Lung (tissue), 16 donors: Measurements from ENCODE around the gene DSP. TPM values are rescaled to one million over a fixed set of nuclear protein-coding genes. Genes with fewer than 3 reads are reported as not detected.
A peak's percentile ranks its signal among the peaks of the same experiment; 100 is the strongest.

Source experiments
- ATAC-seq: fragments of 200-7000 bp; cut with Tn5 transposase; one replicate; pipeline ENCODE4 v1.9.1; 2020; ENCODE audit warnings: moderate number of reproducible peaks; ENCODE audit not compliant: insufficient read depth, low FRiP score
- DNase-seq, 3 donors: peaks; one replicate each; pipeline ENCODE4 v3.0.0-alpha.2; 2013 to 2017
- H3K27ac ChIP-seq, 2 donors: one replicate each; pipeline ENCODE4 v1.5.1; 2013; ENCODE audit warnings: mild to moderate bottlenecking in 2 of 2, moderate library complexity in 2 of 2, control low read depth in 1 of 2, inconsistent platforms in 1 of 2, low read depth in 1 of 2, low read length in 1 of 2
- H3K27me3 ChIP-seq, 3 donors: one replicate each; pipeline ENCODE4 v1.5.1; 2013; ENCODE audit warnings: low read length in 2 of 3; ENCODE audit not compliant: control insufficient read depth in 3 of 3, insufficient read depth in 3 of 3
- H3K36me3 ChIP-seq, 4 donors: one replicate each; pipeline ENCODE4 v1.5.1; 2013; ENCODE audit warnings: low read length in 4 of 4, mild to moderate bottlenecking in 1 of 4, moderate library complexity in 1 of 4; ENCODE audit not compliant: control insufficient read depth in 4 of 4, insufficient read depth in 4 of 4
- H3K4me1 ChIP-seq, 5 donors: one replicate each; pipeline ENCODE4 v1.5.1; 2013; ENCODE audit warnings: low read length in 5 of 5, mild to moderate bottlenecking in 2 of 5, moderate library complexity in 1 of 5; ENCODE audit not compliant: control insufficient read depth in 5 of 5, insufficient read depth in 5 of 5
- H3K4me3 ChIP-seq: one replicate; pipeline ENCODE4 v1.5.1; 2013; ENCODE audit warnings: mild to moderate bottlenecking, control low read depth, moderate library complexity
- H3K9ac ChIP-seq, 2 donors: one replicate each; pipeline ENCODE4 v1.5.1; 2013; ENCODE audit warnings: low read length in 2 of 2, control low read depth in 1 of 2; ENCODE audit not compliant: insufficient read depth in 1 of 2
- H3K9me3 ChIP-seq, 4 donors: one replicate each; pipeline ENCODE4 v1.5.1; 2013; ENCODE audit warnings: low read length in 3 of 4, mild to moderate bottlenecking in 1 of 4, moderate library complexity in 1 of 4; ENCODE audit not compliant: control insufficient read depth in 4 of 4, insufficient read depth in 3 of 4
- CTCF ChIP-seq: IDR thresholded peaks from 2 replicates; pipeline ENCODE4 v1.5.1; 2012; ENCODE audit warnings: mild to moderate bottlenecking; ENCODE audit errors: control extremely low read depth, extremely low read depth
- WGBS, 2 donors: extraction: QIAGEN DNeasy Blood & Tissue Kit; methylation state at CpG; one replicate each; pipeline ENCODE4 v1.1.7; 2013; 5-methylcytosine and 5-hydroxymethylcytosine counted together
- long read RNA-seq, 5 donors: transcript quantifications; one replicate each; lab custom pipeline, GENCODE V29; 2026
- polyA plus RNA-seq, 2 donors: library from polyadenylated mRNA; stranded (reverse); fragments of 200-250 nt; gene quantifications; one replicate each; pipeline ENCODE4 v1.2.1, GENCODE V29; 2013
- total RNA-seq, 2 donors: library from RNA; depleted of rRNA in 1 of 2; stranded (reverse); fragments of >200 nt in 1 of 2; gene quantifications; one replicate each; pipeline ENCODE4 v1.2.1, GENCODE V29; 2014 to 2021
- donor health status: control.
- donor health status: control.
- donor health status: Bipolar disorder and iron deficiency.
- donor health status: healthy.
- donor health status: DM: yes; HTN: yes; CAD: no.

Gene DSP
- total RNA-seq (10 to 100 TPM; 30.2 to 73.2 TPM), polyA plus RNA-seq (1 to 10 TPM; 2.9 to 8.6 TPM)
- long read RNA-seq, donor 1, full-length matches to known transcripts, result 1 of 45 reads
- long read RNA-seq, donor 1, partial matches to known transcripts, result 44 of 45 reads
- long read RNA-seq, donor 1, other reads (novel, unspliced or antisense), result 0 of 45 reads
- long read RNA-seq, donor 2, partial matches to known transcripts, result 5 of 5 reads
- long read RNA-seq, donor 2, other reads (novel, unspliced or antisense), result 0 of 5 reads
- long read RNA-seq, donor 3, partial matches to known transcripts, result 12 of 12 reads
- long read RNA-seq, donor 3, other reads (novel, unspliced or antisense), result 0 of 12 reads
- long read RNA-seq, donor 4, partial matches to known transcripts, result 5 of 5 reads
- long read RNA-seq, donor 4, other reads (novel, unspliced or antisense), result 0 of 5 reads
- long read RNA-seq, donor 5, full-length matches to known transcripts, result 1 of 50 reads
- long read RNA-seq, donor 5, partial matches to known transcripts, result 49 of 50 reads
- long read RNA-seq, donor 5, other reads (novel, unspliced or antisense), result 0 of 50 reads

GRCh38 chr6:7541175-7542064 is at the start of gene DSP:
TSS of gene DSP (plus strand) at chr6:7541671. CDS start at chr6:7541916, 245 bp downstream.
- ATAC-seq (peak; percentile 65), DNase-seq (peak; percentile 58 to 76 (median 70))
- Histone ChIP-seq H3K27me3 (peaks cover 8 to 51% (median 27%) of the 10 kb centered on the region in 3 donors), H3K27ac (peak within 1 kb of the TSS; percentile 56 to 94), H3K4me3 (peak within 1 kb of the TSS; percentile 33), H3K9me3 (peaks cover 0 to 3% (median 0%) of the 10 kb centered on the region in 4 donors), H3K9ac (peak within 1 kb of the TSS; percentile 5 to 57), H3K4me1 (peaks cover 0 to 13% (median 9%) of the 10 kb centered on the region in 5 donors), H3K36me3 (no peaks in the 10 kb centered on the region)
- no peak for TF ChIP-seq CTCF
- WGBS, 2 donors, result 1% methylated on average over 72 to 105 of the region's 105 CpGs

GRCh38 chr6:7493866-7494265 is 47.6 kb upstream of the DSP start:
- Histone ChIP-seq H3K27ac (no peak overlapping the region), H3K9me3 (no peaks in the 10 kb centered on the region), H3K36me3 (no peaks in the 10 kb centered on the region), H3K27me3 (no peaks in the 10 kb centered on the region), H3K9ac (no peak overlapping the region), H3K4me3 (no peak overlapping the region), H3K4me1 (no peaks in the 10 kb centered on the region)
- 86 to 89% methylated on average over 2 of the region's 2 CpGs for WGBS, 2 donors
- no peak for TF ChIP-seq CTCF
- DNase-seq, result no peak
- ATAC-seq, result no peak

GRCh38 chr6:7494638-7495037 is 46.8 kb upstream of the DSP start:
- Histone ChIP-seq H3K36me3 (no peaks in the 10 kb centered on the region), H3K4me1 (no peaks in the 10 kb centered on the region), H3K9me3 (no peaks in the 10 kb centered on the region), H3K27ac (no peak overlapping the region), H3K4me3 (no peak overlapping the region), H3K27me3 (no peaks in the 10 kb centered on the region), H3K9ac (no peak overlapping the region)
- WGBS, 2 donors, result 92 to 96% methylated on average over 7 of the region's 7 CpGs
- DNase-seq, result no peak
- no peak for TF ChIP-seq CTCF
- ATAC-seq, result no peak
